Activated T-cell treated with anti-CD3 and anti-CD28 coated beads for 48 hours (primary cell): Measurements from ENCODE around the gene HSPE1.
"Not testable (repeated sequence)": the region's sequence is repeated elsewhere in the genome, so short reads cannot be mapped to it uniquely, and the experiment has no call there.

Experiments used
- DNase-seq: peaks from one replicate; pipeline ENCODE4 v3.0.0-alpha.2; 2020; ENCODE audit warnings: low read depth

Gene HSPE1

GRCh38 chr2:197499594-197500502 lies at the start of gene HSPE1, which contains the start of gene HSPD1:
Gene HSPE1, plus strand, starts transcription at chr2:197500379. Its CDS starts 58 bp downstream, at chr2:197500437.
Gene HSPD1, minus strand, starts transcription at chr2:197499840. Its CDS starts 992 bp downstream, at chr2:197498848.
- DNase-seq = peak; percentile 97

- no peak for DNase-seq
Measured at GRCh38 chr2:197450465-197450864, 49.7 kb upstream of the HSPE1 start.

- not testable (repeated sequence) for DNase-seq
Measured at GRCh38 chr2:197450935-197451358, 49.2 kb upstream of the HSPE1 start.

DNA sequence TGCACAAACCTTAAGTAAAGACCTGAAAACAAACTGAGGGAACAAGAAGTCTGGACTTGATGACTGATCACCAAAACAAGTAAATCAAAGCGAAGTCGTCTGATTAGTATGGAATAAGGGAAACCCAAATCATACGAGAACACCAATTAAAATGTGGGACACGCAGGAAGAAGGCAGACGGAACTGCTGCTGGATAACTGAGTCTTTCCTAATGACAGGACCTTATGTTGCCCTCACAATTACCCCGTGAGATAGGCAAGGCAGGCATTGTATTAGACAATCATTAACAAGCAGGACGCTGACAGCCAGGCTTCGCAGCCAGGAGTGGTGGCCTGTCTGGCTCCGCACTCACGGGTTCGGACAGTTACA lies 47.4 kb upstream of the HSPE1 start:
- no peak for DNase-seq

GRCh38 chr2:197453123-197453913 lies 46.9 kb upstream of the HSPE1 start, which contains the start of gene COQ10B:
Gene COQ10B, plus strand, starts transcription at chr2:197453552. Its CDS starts 9 bp downstream, at chr2:197453561.
- peak; percentile 98 for DNase-seq

GRCh38 chr2:197453914-197454398 lies 46.2 kb upstream of the HSPE1 start:
- DNase-seq = no peak

DNA sequence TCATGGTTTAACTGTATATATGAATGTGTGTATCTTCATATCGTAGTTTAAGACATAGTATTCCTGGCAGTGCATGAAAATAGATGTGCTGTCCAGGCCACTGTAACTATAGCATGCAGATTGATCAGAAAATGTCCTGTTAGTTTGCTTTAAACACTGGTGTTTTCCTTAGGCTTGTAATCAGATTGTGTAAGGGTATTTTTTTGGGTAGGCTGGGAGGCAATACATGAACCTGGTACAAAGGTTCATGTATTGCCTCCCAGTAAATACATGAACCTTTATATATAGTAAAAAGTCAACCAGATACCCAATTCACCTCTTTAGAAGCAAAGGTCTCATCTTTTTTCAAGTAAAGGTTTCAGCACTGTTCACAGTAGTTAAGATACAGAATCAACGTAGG lies 45.3 kb upstream of the HSPE1 start:
- DNase-seq = no peak

DNA sequence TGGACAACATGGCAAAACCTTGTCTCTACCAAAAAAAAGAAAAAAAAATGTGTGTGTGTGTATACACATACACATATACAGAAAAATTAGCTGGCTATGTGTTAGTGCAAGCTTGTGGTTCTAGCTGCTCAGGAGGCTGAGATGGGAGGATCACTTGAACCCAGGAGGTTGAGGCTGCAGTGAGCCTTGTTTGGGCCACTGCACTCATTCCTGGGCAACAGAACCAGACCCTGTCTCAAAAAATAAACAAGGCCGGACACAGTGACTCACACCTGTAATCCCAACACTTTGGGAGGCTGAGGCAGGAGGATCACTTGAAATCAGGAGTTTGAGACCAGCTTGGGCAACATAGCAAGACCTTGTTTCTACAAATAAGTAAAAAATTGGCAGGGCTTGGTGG lies 44.8 kb upstream of the HSPE1 start:
- no peak for DNase-seq

DNA sequence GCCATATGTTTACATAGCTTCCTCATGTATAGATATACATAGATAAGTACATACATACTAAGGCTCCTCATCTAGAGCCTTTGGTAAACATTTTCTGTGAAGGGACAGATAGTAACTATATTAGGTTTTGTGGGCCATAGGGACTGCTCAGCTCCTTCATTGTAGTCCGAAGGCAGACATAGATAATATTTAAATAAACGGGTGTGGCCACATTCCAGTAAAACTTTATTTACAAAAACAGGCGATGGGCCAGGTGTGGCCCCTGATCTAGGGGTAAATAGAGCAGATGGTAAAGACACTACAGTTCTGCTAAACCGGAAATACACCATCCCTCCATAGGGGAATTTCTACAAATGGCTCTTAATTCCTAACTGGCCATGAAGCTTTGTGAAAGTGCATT lies 39.5 kb upstream of the HSPE1 start:
- DNase-seq = no peak

GRCh38 chr2:197461057-197461456 lies 39.1 kb upstream of the HSPE1 start:
- DNase-seq = no peak

DNA sequence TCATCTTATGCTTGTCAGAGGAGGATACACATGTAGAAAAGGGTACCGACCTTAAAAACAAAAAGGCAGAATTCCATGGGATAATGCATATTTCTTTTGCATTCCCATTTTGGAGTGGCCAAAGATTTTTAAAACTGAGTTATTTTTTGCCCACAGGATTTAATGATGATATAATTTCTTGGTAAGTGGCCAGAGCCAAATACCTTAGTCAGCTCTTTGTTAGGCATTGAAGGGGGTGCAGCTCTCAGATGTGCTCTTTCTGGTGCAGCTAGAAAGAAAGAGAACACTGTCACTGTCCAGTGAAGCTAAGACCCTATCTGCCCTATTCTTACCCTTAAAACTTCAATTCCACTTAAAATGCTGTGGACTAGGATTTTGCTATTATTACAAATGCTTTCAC lies 36.0 kb upstream of the HSPE1 start:
- DNase-seq = no peak

DNA sequence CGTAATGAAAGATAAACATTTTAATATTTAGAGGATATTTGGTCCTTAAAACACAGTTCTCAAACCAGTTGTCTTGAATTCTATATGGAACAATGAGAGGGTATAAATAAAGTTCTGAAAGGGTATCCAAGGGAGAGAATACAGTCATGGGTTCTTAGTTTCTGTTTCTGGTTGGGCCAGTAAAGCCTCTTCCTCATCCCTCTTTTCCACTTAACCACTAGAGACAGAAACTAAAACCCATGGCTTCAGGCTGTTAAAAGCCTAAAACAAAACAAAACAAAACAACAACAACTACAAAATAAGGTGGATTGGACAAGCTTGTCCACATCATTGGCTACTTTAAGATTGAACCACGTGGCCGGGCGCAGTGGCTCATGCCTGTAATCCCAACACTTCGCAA lies 28.0 kb upstream of the HSPE1 start:
- no peak for DNase-seq

DNA sequence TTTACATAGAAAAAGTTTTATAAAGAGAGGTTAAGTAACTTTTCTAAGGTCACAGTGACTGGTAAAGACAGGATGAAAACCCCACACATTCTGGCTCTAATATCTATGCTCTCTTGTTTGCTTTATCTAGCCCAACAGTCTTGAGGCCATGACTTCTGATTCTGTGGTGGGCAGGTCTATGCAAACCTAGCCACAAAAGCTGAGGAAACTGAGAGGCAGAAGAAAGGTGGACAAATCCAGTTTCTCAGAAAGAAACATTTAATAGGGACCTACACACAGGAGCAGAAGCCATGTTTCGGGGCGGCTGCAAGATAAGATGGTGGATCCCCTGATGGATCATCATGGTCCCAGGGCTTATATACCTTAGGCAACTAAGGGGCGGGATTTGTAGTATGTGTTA lies 22.4 kb upstream of the HSPE1 start:
- DNase-seq = no peak

- no peak for DNase-seq
Measured at GRCh38 chr2:197480165-197481036, 19.8 kb upstream of the HSPE1 start.

- not testable (repeated sequence) for DNase-seq
Measured at GRCh38 chr2:197484248-197484647, 15.9 kb upstream of the HSPE1 start.

GRCh38 chr2:197486175-197486574 lies 14.0 kb upstream of the HSPE1 start:
- DNase-seq = no peak

DNA sequence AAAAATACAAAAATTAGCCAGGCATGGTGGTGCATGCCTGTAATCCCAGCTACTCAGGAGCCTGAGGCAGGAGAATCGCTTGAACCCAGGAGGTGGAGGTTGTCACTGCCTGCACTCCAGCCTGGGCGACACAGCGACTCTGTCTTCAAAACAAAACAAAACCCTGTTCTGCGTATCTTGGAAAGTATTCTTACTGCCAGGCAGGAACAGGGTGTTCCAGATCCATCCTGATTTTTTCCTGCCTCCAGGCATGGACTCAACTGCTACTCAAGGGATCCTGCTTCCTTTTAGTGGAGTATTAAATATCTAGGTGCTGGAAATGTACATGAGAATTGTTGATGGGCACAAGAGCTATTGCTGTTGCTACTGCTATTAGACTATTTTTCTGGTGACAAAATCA lies 12.8 kb upstream of the HSPE1 start:
- no peak for DNase-seq

DNA sequence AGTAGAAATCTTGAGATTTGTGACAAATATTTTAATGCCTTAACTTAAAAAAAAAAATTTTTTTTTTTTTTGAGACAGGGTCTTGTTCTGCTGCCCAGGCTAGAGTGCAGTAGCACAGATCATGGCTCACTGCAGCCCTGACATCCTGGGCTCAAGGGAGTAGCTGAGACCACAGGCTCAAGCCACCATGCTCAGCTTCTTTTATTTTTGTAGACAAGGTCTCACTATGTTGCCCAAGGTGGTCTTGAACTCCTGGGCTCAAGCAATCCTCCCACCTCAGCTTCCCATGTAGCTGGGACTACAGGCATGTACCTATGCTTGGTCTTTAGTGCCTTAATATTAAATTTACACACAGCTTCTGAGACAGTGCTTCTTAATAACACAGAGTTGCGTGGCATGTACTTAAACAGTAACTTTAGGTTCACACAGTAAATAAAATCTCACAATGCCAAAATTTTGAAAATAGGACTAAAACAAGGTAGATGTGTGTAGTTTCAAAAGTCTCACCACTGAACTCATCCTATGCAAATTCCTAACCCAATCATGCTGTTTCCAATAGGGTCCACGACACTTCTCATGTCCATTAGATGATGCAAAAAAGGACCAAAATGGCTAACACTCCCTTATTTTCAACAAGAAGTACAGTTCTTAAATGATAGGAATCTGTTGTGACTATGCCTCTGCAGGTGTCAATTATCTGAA lies 4.6 kb upstream of the HSPE1 start:
- no peak for DNase-seq

- no peak for DNase-seq
Measured at GRCh38 chr2:197496695-197497094, 3.5 kb upstream of the HSPE1 start.

GRCh38 chr2:197497326-197497725 lies 2.9 kb upstream of the HSPE1 start:
- no peak for DNase-seq
